HepG2 (cell line): Measurements from ENCODE around the gene CEP164. TPM values are rescaled to one million over a fixed set of nuclear protein-coding genes. Genes with fewer than 3 reads are reported as not detected.

Experiments
- ATAC-seq: fragments of 200-7000 bp; cut with Tn5 transposase; 3 replicates; pipeline ENCODE4 v1.9.1; 2020; ENCODE audit warnings: mild to moderate bottlenecking, moderate library complexity
- BruUV-seq: library from RNA; stranded (reverse); fragments of 400-500 nt; replicated peaks from 2 replicates; lab custom pipeline; 2021; lab: Mats Ljungman, UMichigan
- CTCF ChIA-PET: fragments of 300-600 bp; formaldehyde crosslinking; extraction: SDS; loops from one replicate; lab custom pipeline; 2021; ENCODE audit warnings: low total read pairs, inconsistent platforms, low intra/inter-chr PET ratio; lab: Yijun Ruan, JAX
- POLR2A ChIA-PET: fragments of 350-600 bp; sonication (Branson Sonifier 250); formaldehyde crosslinking; loops from one replicate; lab custom pipeline; 2020; ENCODE audit warnings: antibody characterized with exemption, inconsistent platforms; lab: Yijun Ruan, JAX
- DNase-seq: peaks from one replicate; pipeline ENCODE4 v3.0.0-alpha.2; 2015; ENCODE audit warnings: low spot score
- FAIRE-seq: peaks from 3 replicates; lab custom pipeline; 2011; peaks lifted over from hg19 to GRCh38; lab: Jason Lieb, UNC
- H2AFZ ChIP-seq: one replicate; pipeline ENCODE4 v1.6.1; 2011; ENCODE audit warnings: low read length, inconsistent platforms
- H3K27ac ChIP-seq: fragments of 300-600 bp; 3 replicates; pipeline ENCODE4 v1.8.0; 2011; ENCODE audit warnings: mixed run types, mild to moderate bottlenecking, mixed read lengths, low read length, inconsistent platforms; ENCODE audit not compliant: insufficient read depth; ENCODE audit errors: extremely low read length
- H3K27me3 ChIP-seq, 2 experiments: fragments of 200-600 bp in 1 of 2; 2 replicates in 1 of 2; 3 replicates in 1 of 2; pipeline versions ENCODE4 v1.6.0 to v1.8.0; 2011; ENCODE audit warnings: low read length in 2 of 2, mild to moderate bottlenecking in 2 of 2, moderate library complexity in 2 of 2, inconsistent platforms in 1 of 2; ENCODE audit not compliant: insufficient read depth in 2 of 2, control insufficient read depth in 1 of 2
- H3K36me3 ChIP-seq, 2 experiments: fragments of 200-600 bp in 1 of 2; replicated peaks in 1 of 2; 2 replicates in 1 of 2; 3 replicates in 1 of 2; pipeline versions ENCODE4 v1.5.1 to v1.8.0; 2011; ENCODE audit warnings: low read length in 2 of 2, inconsistent platforms in 1 of 2; ENCODE audit not compliant: insufficient read depth in 2 of 2, control insufficient read depth in 1 of 2
- H3K4me1 ChIP-seq: 2 replicates; pipeline ENCODE4 v1.5.1; 2012; ENCODE audit warnings: low read length, inconsistent platforms; ENCODE audit not compliant: insufficient read depth
- H3K4me2 ChIP-seq: 2 replicates; pipeline ENCODE4 v1.6.0; 2011; ENCODE audit warnings: low read depth, low read length, inconsistent platforms
- H3K4me3 ChIP-seq, 3 experiments: fragments of 200-600 bp in 1 of 3; sonication (generic), shearing (Covaris generic) in 1 of 3; replicated peaks in 1 of 3; 2 replicates each; pipeline ENCODE4 v1.5.1; 2011 to 2016; ENCODE audit warnings: low read length in 3 of 3, inconsistent platforms in 2 of 3, low read depth in 2 of 3, mild to moderate bottlenecking in 2 of 3, control low read depth in 1 of 3, mixed read lengths in 1 of 3; ENCODE audit not compliant: insufficient read depth in 1 of 3
- H3K79me2 ChIP-seq: one replicate; pipeline ENCODE4 v1.6.1; 2011; ENCODE audit warnings: low read length, inconsistent platforms; ENCODE audit not compliant: insufficient read depth
- H3K9ac ChIP-seq: 2 replicates; pipeline ENCODE4 v1.6.0; 2011; ENCODE audit warnings: mild to moderate bottlenecking, low read depth, low read length, inconsistent platforms; ENCODE audit not compliant: insufficient read depth
- H3K9me3 ChIP-seq: 2 replicates; pipeline ENCODE4 v1.5.1; 2012; ENCODE audit warnings: mild to moderate bottlenecking, low read length
- H4K20me1 ChIP-seq: 2 replicates; pipeline ENCODE4 v1.6.0; 2011; ENCODE audit warnings: inconsistent platforms, mild to moderate bottlenecking, low read length, moderate library complexity; ENCODE audit not compliant: insufficient read depth
- EHMT2 ChIP-seq: fragments of 200-600 bp; sonication (generic); IDR thresholded peaks from 2 replicates; pipeline ENCODE4 v1.7.0; 2017; ENCODE audit warnings: antibody characterized with exemption, low read depth, low read length, borderline replicate concordance
- FOSL1 ChIP-seq: sonication (generic); formaldehyde crosslinking; IDR thresholded peaks from 2 replicates; pipeline ENCODE4 v1.9.0; 2021; ENCODE audit warnings: missing genetic modification reagents, borderline replicate concordance
- HOXD1 ChIP-seq: sonication (generic); formaldehyde crosslinking; IDR thresholded peaks from 2 replicates; pipeline ENCODE4 v1.5.0; 2020; ENCODE audit warnings: missing genetic modification reagents
- IKZF4 ChIP-seq: sonication (generic); formaldehyde crosslinking; IDR thresholded peaks from 2 replicates; pipeline ENCODE4 v1.5.1; 2020; ENCODE audit warnings: borderline replicate concordance, mild to moderate bottlenecking, low read depth, missing genetic modification reagents; ENCODE audit errors: not compliant biosample characterization
- PCBP1 ChIP-seq: fragments of 200-400 bp; formaldehyde crosslinking; IDR thresholded peaks from 2 replicates; pipeline ENCODE4 v1.6.1; 2017; ENCODE audit warnings: mild to moderate bottlenecking, low read depth, low read length, borderline replicate concordance
- RBM39 ChIP-seq: fragments of 200-400 bp; formaldehyde crosslinking; IDR thresholded peaks from one replicate; pipeline ENCODE4 v1.6.1; 2018; ENCODE audit warnings: antibody characterized with exemption, mild to moderate bottlenecking, low read depth, low read length; ENCODE audit not compliant: poor library complexity, severe bottlenecking
- SAFB2 ChIP-seq: sonication (generic); formaldehyde crosslinking; IDR thresholded peaks from 2 replicates; pipeline ENCODE4 v1.5.1; 2020; ENCODE audit warnings: missing genetic modification reagents, low read depth, mild to moderate bottlenecking, borderline replicate concordance
- ZNF124 ChIP-seq: sonication (generic); formaldehyde crosslinking; IDR thresholded peaks from 2 replicates; pipeline ENCODE4 v1.4.0; 2020; ENCODE audit warnings: missing genetic modification reagents
- ZNF326 ChIP-seq: sonication (generic); formaldehyde crosslinking; IDR thresholded peaks from 2 replicates; pipeline ENCODE4 v1.4.0; 2020; ENCODE audit warnings: missing genetic modification reagents, borderline replicate concordance
- ZNF644 ChIP-seq: IDR thresholded peaks from 2 replicates; pipeline ENCODE4 v1.6.1; 2016; ENCODE audit warnings: low read depth
- ZNF816 ChIP-seq: sonication (generic); formaldehyde crosslinking; IDR thresholded peaks from 2 replicates; pipeline ENCODE4 v1.8.0; 2022; ENCODE audit warnings: missing genetic modification reagents, mild to moderate bottlenecking, borderline replicate concordance
- WGBS: methylation state at CpG from one replicate; pipeline ENCODE4 v1.1.6; 2017; ENCODE audit warnings: low lambda C conversion rate; 5-methylcytosine and 5-hydroxymethylcytosine counted together
- in situ Hi-C: cut with HindIII; loops from 2 replicates; pipeline ENCODE4 v1.10.0; 2017; ENCODE audit warnings: low pct_unique_long_range_greater_than_20kb; ENCODE audit not compliant: extremely low pct_ligation_motif_present
- intact Hi-C: fragments of 100-400 bp; cut with micrococcal nuclease; formaldehyde crosslinking; loops from one replicate; pipeline ENCODE4 v1.10.0; 2022; ENCODE audit not compliant: unreplicated experiment
- polyA plus RNA-seq, 8 experiments: library from polyadenylated mRNA; depleted of rRNA in 3 of 8; stranded (reverse) in 7 of 8; unstranded in 1 of 8; fragments of >200 nt; fragmentation: Illumina TruSeq in 4 of 8; extraction: Trizol in 4 of 8; gene quantifications; 2 replicates each; pipeline versions ENCODE4 v1.2.1 to v1.2.3, GENCODE V29; 2011 to 2016; ENCODE audit warnings: low read depth in 4 of 8, missing spikeins in 1 of 8, mixed read lengths in 1 of 8; ENCODE audit not compliant: insufficient read depth in 1 of 8
- total RNA-seq, 5 experiments: library from RNA; depleted of rRNA; stranded (reverse); fragments of >200 nt; fragmentation: Illumina TruSeq; extraction: Trizol; gene quantifications; 2 replicates each; pipeline ENCODE4 v1.2.3, GENCODE V29; 2016; ENCODE audit warnings: low read depth in 1 of 5
- TF ChIP-seq, protein P1 (sequence below): sonication (generic); formaldehyde crosslinking; IDR thresholded peaks from 2 replicates; pipeline ENCODE4 v1.8.1; 2022; ENCODE audit warnings: mild to moderate bottlenecking, missing genetic modification reagents
- TF ChIP-seq, protein P2 (sequence below), 2 experiments: sonication (generic) in 1 of 2; formaldehyde crosslinking in 1 of 2; IDR thresholded peaks; 2 replicates each; pipeline versions ENCODE4 v1.5.1 to v1.6.1; 2011 to 2020; ENCODE audit warnings: borderline replicate concordance in 1 of 2, low read depth in 1 of 2, low read length in 1 of 2, mild to moderate bottlenecking in 1 of 2, missing genetic modification reagents in 1 of 2, moderate library complexity in 1 of 2
- TF ChIP-seq, protein P3 (sequence below): sonication (generic); formaldehyde crosslinking; IDR thresholded peaks from 2 replicates; pipeline ENCODE4 v1.8.0; 2022; ENCODE audit warnings: mild to moderate bottlenecking, missing genetic modification reagents, borderline replicate concordance

The CEP164 gene
- total and polyA plus RNA-seq, 2 of the 13 experiments (the other 11 are each of a cell fraction or from before 2014, with no cell fraction given): 11.4 to 15.2 TPM

DNA sequence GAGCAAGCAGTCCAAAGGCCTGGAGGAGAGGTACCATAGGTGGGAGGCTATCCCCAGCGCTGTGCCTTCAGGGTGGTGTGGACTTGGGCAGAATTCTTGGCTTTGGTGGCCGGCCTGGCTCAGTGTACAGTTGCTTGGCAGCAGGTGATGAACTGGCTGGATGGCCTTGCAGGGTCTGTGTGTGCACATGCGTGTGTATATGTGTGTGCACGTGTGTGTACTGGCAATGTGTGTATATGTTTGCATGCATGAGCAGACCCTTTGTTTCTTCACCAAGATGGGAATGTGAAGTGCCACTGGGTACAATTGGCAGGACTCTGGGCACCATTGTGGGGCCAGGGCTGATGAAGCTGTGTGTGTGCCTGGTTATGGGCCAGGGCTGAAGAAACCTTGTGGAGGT lies 53.0 kb downstream of the CEP164 start:
- H3K27me3 ChIP-seq: no peaks in the 10 kb centered on the region
- DNase-seq (no peak), ATAC-seq (no peak), FAIRE-seq (no peak)
- H2AFZ ChIP-seq: no peak overlapping the region
- POLR2A ChIA-PET: no interaction called here
- no peak overlapping the region for H3K9ac ChIP-seq
- no peak overlapping the region for H3K4me2 ChIP-seq
- intact Hi-C loops (no loop called here), in situ Hi-C loops (no loop called here)
- BruUV-seq: no TSS peak
- H3K79me2 ChIP-seq: no peaks in the 10 kb centered on the region
- H3K9me3 ChIP-seq: no peaks in the 10 kb centered on the region
- WGBS: 100% methylated on average over 3 of the region's 4 CpGs
- H4K20me1 ChIP-seq: no peaks in the 10 kb centered on the region
- H3K4me3 ChIP-seq: no peak overlapping the region
- H3K27ac ChIP-seq: no peak overlapping the region
- H3K36me3 ChIP-seq: peaks cover 12 to 27% of the 10 kb centered on the region in 2 experiments
- CTCF ChIA-PET: no interaction called here
- no peaks in the 10 kb centered on the region for H3K4me1 ChIP-seq
- TF ChIP-seq ZNF644 (CRISPR knock-in tag) (no peak), ZNF816 (no peak), ZNF124 (CRISPR knock-in tag) (no peak), IKZF4 (no peak), SAFB2 (CRISPR knock-in tag) (no peak), HOXD1 (CRISPR knock-in tag) (no peak), EHMT2 (no peak), FOSL1 (CRISPR knock-in tag) (no peak), RBM39 (no peak), PCBP1 (no peak), ZNF326 (CRISPR knock-in tag) (no peak)
- TF ChIP-seq, protein P1, sequence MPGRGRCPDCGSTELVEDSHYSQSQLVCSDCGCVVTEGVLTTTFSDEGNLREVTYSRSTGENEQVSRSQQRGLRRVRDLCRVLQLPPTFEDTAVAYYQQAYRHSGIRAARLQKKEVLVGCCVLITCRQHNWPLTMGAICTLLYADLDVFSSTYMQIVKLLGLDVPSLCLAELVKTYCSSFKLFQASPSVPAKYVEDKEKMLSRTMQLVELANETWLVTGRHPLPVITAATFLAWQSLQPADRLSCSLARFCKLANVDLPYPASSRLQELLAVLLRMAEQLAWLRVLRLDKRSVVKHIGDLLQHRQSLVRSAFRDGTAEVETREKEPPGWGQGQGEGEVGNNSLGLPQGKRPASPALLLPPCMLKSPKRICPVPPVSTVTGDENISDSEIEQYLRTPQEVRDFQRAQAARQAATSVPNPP (CRISPR knock-in tag): no peak
- TF ChIP-seq, protein P2, sequence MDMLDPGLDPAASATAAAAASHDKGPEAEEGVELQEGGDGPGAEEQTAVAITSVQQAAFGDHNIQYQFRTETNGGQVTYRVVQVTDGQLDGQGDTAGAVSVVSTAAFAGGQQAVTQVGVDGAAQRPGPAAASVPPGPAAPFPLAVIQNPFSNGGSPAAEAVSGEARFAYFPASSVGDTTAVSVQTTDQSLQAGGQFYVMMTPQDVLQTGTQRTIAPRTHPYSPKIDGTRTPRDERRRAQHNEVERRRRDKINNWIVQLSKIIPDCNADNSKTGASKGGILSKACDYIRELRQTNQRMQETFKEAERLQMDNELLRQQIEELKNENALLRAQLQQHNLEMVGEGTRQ (IDR thresholded peaks at IDR 0.05; ENCODE audit: low read depth, low read length): no peak
- TF ChIP-seq, protein P2 (CRISPR knock-in tag; IDR thresholded peaks at IDR 0.05; ENCODE audit: borderline replicate concordance): no peak
- TF ChIP-seq, protein P3, sequence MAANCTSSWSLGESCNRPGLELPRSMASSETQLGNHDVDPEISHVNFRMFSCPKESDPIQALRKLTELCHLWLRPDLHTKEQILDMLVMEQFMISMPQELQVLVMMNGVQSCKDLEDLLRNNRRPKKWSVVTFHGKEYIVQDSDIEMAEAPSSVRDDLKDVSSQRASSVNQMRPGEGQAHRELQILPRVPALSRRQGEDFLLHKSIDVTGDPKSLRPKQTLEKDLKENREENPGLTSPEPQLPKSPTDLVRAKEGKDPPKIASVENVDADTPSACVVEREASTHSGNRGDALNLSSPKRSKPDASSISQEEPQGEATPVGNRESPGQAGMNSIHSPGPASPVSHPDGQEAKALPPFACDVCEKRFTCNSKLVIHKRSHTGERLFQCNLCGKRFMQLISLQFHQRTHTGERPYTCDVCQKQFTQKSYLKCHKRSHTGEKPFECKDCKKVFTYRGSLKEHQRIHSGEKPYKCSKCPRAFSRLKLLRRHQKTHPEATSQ (CRISPR knock-in tag): no peak
